OCI-LY7 (cell line): ENCODE data around the gene GNE. TPM values are rescaled to one million over a fixed set of nuclear protein-coding genes. Genes with fewer than 3 reads are reported as not detected.
"Not testable (repeated sequence)": the region's sequence is repeated elsewhere in the genome, so short reads cannot be mapped to it uniquely, and the experiment has no call there.

Experiments used
- BruUV-seq: library from RNA; stranded (reverse); fragments of 400-500 nt; replicated peaks from 2 replicates; lab custom pipeline; 2021; lab: Mats Ljungman, UMichigan
- CTCF ChIA-PET: fragments of 300-600 bp; sonication (Branson Sonifier 250); formaldehyde crosslinking; loops from one replicate; lab custom pipeline; 2022; ENCODE audit warnings: antibody characterized with exemption; ENCODE audit not compliant: unreplicated experiment; lab: Charles Lee
- POLR2A ChIA-PET: fragments of 300-600 bp; sonication (Branson Sonifier 250); formaldehyde crosslinking; loops from one replicate; lab custom pipeline; 2022; ENCODE audit warnings: antibody characterized with exemption; lab: Charles Lee
- DNase-seq: peaks from one replicate; pipeline ENCODE4 v3.0.0-alpha.2; 2015; ENCODE audit warnings: low spot score
- H2AFZ ChIP-seq: fragments of 200-600 bp; sonication (generic), shearing (Covaris generic); 2 replicates; pipeline ENCODE4 v1.6.1; 2014; ENCODE audit warnings: mild to moderate bottlenecking, antibody characterized with exemption, low read length, moderate library complexity
- H3K27ac ChIP-seq: fragments of 200-600 bp; sonication (generic); 2 replicates; pipeline ENCODE4 v1.5.1; 2014; ENCODE audit warnings: mixed run types, low read depth, mild to moderate bottlenecking, moderate library complexity, low read length, inconsistent platforms; ENCODE audit not compliant: poor library complexity, severe bottlenecking
- H3K36me3 ChIP-seq: fragments of 200-600 bp; sonication (generic); 2 replicates; pipeline ENCODE4 v1.6.1; 2014; ENCODE audit warnings: mild to moderate bottlenecking, antibody characterized with exemption, low read length, moderate library complexity, mixed read lengths; ENCODE audit not compliant: insufficient read depth
- H3K4me1 ChIP-seq: fragments of 200-600 bp; sonication (generic); 2 replicates; pipeline ENCODE4 v1.5.1; 2014; ENCODE audit warnings: mild to moderate bottlenecking, low read length; ENCODE audit not compliant: insufficient read depth, poor library complexity, severe bottlenecking
- H3K4me2 ChIP-seq: fragments of 200-600 bp; sonication (generic); 2 replicates; pipeline ENCODE4 v1.6.1; 2014; ENCODE audit warnings: mild to moderate bottlenecking, low read length
- H3K4me3 ChIP-seq: fragments of 200-600 bp; sonication (generic); 2 replicates; pipeline ENCODE4 v1.5.1; 2014; ENCODE audit warnings: mild to moderate bottlenecking, low read depth, low read length; ENCODE audit not compliant: poor library complexity, severe bottlenecking
- H3K79me2 ChIP-seq: fragments of 200-600 bp; sonication (generic); 2 replicates; pipeline ENCODE4 v1.6.1; 2016; ENCODE audit warnings: low read depth, mild to moderate bottlenecking, low read length, moderate library complexity, mixed read lengths; ENCODE audit not compliant: insufficient read depth
- H3K9me2 ChIP-seq: fragments of 200-600 bp; sonication (generic); 2 replicates; pipeline ENCODE4 v1.6.1; 2016; ENCODE audit warnings: mild to moderate bottlenecking, low read length, mixed read lengths; ENCODE audit not compliant: insufficient read depth
- H3K9me3 ChIP-seq: fragments of 200-600 bp; sonication (generic); 2 replicates; pipeline ENCODE4 v1.6.1; 2014; ENCODE audit warnings: mild to moderate bottlenecking, mixed run types, low read length, mixed read lengths
- H4K20me1 ChIP-seq: fragments of 200-600 bp; sonication (generic); 2 replicates; pipeline ENCODE4 v1.6.1; 2014; ENCODE audit warnings: mild to moderate bottlenecking, antibody characterized with exemption, low read length, moderate library complexity, mixed read lengths; ENCODE audit not compliant: insufficient read depth
- EZH2phosphoT487 ChIP-seq: fragments of 200-600 bp; sonication (generic); IDR thresholded peaks from 2 replicates; pipeline ENCODE4 v1.6.1; 2018; ENCODE audit warnings: low read depth, borderline replicate concordance, mild to moderate bottlenecking, mixed run types, antibody characterized with exemption, low read length, moderate library complexity, mixed read lengths
- intact Hi-C: fragments of 100-400 bp; cut with micrococcal nuclease; formaldehyde crosslinking; loops from one replicate; pipeline ENCODE4 v1.10.0; 2022; ENCODE audit not compliant: unreplicated experiment
- total RNA-seq, 2 experiments: library from RNA; depleted of rRNA in 1 of 2; stranded (reverse); fragments of >200 nt in 1 of 2; shearing (Covaris generic) in 1 of 2; gene quantifications; 2 replicates each; pipeline ENCODE4 v1.2.3, GENCODE V29; 2014 to 2022
- TF ChIP-seq, protein P1 (sequence below): fragments of 200-600 bp; sonication (generic); conservative IDR thresholded peaks from 2 replicates; pipeline ENCODE4 v1.5.1; 2014; ENCODE audit warnings: mild to moderate bottlenecking, antibody characterized with exemption, low read length, moderate library complexity, mixed read lengths

GNE gene
- total RNA-seq, 2 experiments from 2014 or later: 15.5 to 27.7 TPM

DNA sequence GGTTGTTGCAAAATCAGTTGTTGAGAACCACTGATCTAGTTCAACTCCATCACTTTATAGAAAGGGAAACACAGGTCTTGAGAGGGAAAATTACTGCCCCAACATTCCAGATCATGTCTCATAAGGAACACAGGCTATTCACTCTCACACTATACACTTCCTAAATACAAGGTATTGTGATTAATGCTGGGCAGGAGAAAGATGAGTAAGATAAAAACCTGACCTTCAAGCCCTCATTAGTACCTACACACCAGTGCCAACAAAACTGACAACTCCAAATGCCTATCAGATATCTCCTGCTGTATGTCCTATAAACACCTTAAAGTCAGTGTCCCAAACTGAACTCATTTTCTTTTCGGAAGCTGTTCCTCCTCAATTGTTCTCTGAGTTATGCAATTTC, 8.2 kb downstream of the GNE start:
- Histone ChIP-seq H3K4me1 (peaks cover 6% of the 10 kb centered on the region), H3K79me2 (no peaks in the 10 kb centered on the region), H3K9me3 (no peaks in the 10 kb centered on the region), H3K4me3 (no peak overlapping the region), H3K36me3 (peaks cover 15% of the 10 kb centered on the region; the same call in 1 of the 2 replicates), H4K20me1 (0 out of 2 replicates have a peak, but pooled peaks cover 5% of the 10 kb centered on the region), H3K4me2 (no peak overlapping the region), H3K27ac (no peak overlapping the region), H2AFZ (no peak overlapping the region), H3K9me2 (no peaks in the 10 kb centered on the region)
- BruUV-seq: no TSS peak
- ChIA-PET CTCF (no interaction called here), POLR2A (interaction anchor here (0.6 to 1.6 kb wide), 2 partner anchors 92 to 209 kb away, joined by 3 to 5 read pairs; no protein-coding TSS in a partner anchor)
- intact Hi-C loops: no loop called here
- no peak for TF ChIP-seq EZH2phosphoT487
- TF ChIP-seq, protein P1, sequence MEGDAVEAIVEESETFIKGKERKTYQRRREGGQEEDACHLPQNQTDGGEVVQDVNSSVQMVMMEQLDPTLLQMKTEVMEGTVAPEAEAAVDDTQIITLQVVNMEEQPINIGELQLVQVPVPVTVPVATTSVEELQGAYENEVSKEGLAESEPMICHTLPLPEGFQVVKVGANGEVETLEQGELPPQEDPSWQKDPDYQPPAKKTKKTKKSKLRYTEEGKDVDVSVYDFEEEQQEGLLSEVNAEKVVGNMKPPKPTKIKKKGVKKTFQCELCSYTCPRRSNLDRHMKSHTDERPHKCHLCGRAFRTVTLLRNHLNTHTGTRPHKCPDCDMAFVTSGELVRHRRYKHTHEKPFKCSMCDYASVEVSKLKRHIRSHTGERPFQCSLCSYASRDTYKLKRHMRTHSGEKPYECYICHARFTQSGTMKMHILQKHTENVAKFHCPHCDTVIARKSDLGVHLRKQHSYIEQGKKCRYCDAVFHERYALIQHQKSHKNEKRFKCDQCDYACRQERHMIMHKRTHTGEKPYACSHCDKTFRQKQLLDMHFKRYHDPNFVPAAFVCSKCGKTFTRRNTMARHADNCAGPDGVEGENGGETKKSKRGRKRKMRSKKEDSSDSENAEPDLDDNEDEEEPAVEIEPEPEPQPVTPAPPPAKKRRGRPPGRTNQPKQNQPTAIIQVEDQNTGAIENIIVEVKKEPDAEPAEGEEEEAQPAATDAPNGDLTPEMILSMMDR: no peak
- DNase-seq: no peak

DNA sequence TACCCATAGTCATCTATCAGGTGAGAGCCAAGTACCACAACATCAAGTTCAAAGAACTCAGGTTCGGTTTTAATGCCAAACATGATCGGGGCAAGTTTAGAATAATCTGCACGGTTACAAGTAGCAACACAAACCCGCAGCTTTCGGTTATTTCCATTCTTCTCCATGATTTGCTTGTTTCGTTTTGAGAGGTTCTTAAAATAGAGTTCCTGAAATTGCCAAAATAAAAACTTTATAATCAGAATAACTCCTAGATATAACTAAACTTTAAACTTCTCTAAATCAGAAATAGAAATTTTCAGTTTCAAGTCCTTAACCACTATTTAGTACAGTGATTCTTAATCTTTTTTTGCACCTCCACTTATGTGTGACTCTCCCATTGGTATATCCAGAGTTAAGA, 9.1 kb downstream of the GNE start:
- H2AFZ ChIP-seq: no peak overlapping the region
- no peaks in the 10 kb centered on the region for H3K9me3 ChIP-seq
- no peaks in the 10 kb centered on the region for H3K79me2 ChIP-seq
- H3K9me2 ChIP-seq: no peaks in the 10 kb centered on the region
- intact Hi-C loops: loop anchor here (1.0 kb wide), 1 partner anchor 80 kb away; no protein-coding TSS in a partner anchor
- no peak overlapping the region for H3K4me2 ChIP-seq
- BruUV-seq: no TSS peak
- H3K4me3 ChIP-seq: no peak overlapping the region
- H3K4me1 ChIP-seq: peaks cover 6% of the 10 kb centered on the region
- no peak for DNase-seq
- H3K36me3 ChIP-seq: peaks cover 17% of the 10 kb centered on the region
- no peak for TF ChIP-seq EZH2phosphoT487
- TF ChIP-seq, protein P1: no peak
- H4K20me1 ChIP-seq: 0 out of 2 replicates have a peak, but pooled peaks cover 5% of the 10 kb centered on the region
- ChIA-PET CTCF (interaction anchor here (0.9 kb wide), 1 partner anchor 10 kb away, joined by 3 read pairs; no protein-coding TSS in a partner anchor), POLR2A (interaction anchor here (0.6 to 1.4 kb wide), 5 partner anchors 9 to 210 kb away, joined by 3 to 5 read pairs (median 5); partner anchors contain the start of gene GNE)
- H3K27ac ChIP-seq: no peak overlapping the region

DNA sequence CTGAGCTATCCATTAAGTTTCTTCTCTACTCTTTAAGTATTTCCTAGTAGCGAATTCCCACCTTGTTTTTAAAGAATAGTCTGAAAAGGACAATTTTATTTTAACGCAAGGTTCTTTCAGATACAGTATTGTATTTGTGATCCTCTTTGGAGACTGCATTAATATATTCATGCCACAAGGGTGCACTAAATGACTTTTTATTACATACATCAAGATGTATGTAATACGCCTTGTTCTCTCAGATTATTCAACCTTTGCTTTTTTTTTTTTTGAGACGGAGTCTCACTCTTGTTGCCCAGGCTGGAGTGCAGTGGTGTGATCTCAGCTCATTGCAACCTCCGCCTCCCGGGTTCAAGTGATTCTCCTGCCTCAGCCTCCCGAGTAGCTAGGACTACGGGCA, 10.2 kb downstream of the GNE start:
- H4K20me1 ChIP-seq, BruUV-seq, H3K9me3 ChIP-seq, H3K9me2 ChIP-seq, H3K4me1 ChIP-seq, intact Hi-C loops, H2AFZ ChIP-seq, H3K27ac ChIP-seq, H3K4me2 ChIP-seq, H3K4me3 ChIP-seq, H3K79me2 ChIP-seq: not testable (repeated sequence)
- TF ChIP-seq, protein P1: peak; percentile 66
- DNase-seq: peak; percentile 46
- H3K36me3 ChIP-seq: peaks cover 29% of the 10 kb centered on the region
- ChIA-PET POLR2A (interaction anchor here (0.5 to 1.4 kb wide), 7 partner anchors 10 to 1284 kb away, joined by 3 to 8 read pairs (median 5); partner anchors contain the start of gene GNE), CTCF (interaction anchor here (0.9 kb wide), 1 partner anchor 11 kb away, joined by 3 read pairs; no protein-coding TSS in a partner anchor)
